Measurements from ENCODE around the gene KRT76. TPM values are rescaled to one million over a fixed set of nuclear protein-coding genes. Genes with fewer than 3 reads are reported as not detected.

The KRT76 gene
- polyA plus RNA-seq, 1 donor, result not detected

DNA sequence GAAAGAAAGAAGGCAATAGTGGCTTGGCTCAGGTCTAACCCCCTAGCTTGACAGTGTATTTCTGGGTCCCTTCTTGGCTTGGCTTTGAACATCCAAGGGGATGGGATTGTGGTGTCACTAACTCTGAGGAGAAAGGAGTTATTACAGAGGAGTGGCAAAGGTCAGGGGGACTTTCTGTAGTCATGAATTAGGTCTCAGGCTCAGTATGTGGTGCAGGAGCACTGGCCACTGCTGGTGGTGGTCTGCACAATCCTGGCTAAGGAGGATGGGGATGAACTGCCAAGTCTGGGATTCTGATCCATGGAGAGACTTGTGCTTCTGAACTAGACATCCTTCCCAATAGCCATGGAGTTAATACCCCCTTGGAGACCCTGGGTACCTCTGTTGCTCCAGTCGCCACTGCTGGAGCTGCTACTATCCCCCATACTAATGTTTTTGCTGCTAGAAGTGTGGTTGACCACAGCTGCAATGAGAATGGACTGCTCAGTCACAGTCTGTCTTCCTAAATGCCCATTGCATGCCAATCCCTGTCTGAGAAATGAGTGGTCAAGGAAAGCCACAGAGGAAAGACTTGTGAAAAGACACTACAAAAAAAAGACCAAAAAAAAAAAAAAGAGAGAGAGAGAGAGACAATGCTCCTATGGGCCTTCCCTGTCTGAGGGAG lies 32.5 kb downstream of the KRT76 start:
- Histone ChIP-seq H3K27ac (ENCODE audit: low read length) (no peak overlapping the region), H3K4me3 (ENCODE audit: low read length) (no peak overlapping the region), H3K36me3 (ENCODE audit: control insufficient read depth, insufficient read depth, low read length) (no peaks in the 10 kb centered on the region), H3K9me3 (ENCODE audit: control insufficient read depth, low read depth, low read length) (no peaks in the 10 kb centered on the region), H3K4me1 (ENCODE audit: control insufficient read depth, insufficient read depth, low read length) (no peaks in the 10 kb centered on the region), H3K27me3 (ENCODE audit: control insufficient read depth, insufficient read depth, low read length) (peaks cover 4% of the 10 kb centered on the region)
- no CpG with 5 or more reads among the region's 1 CpG for WGBS (ENCODE audit: insufficient coverage, low lambda C conversion rate)
- no peak for DNase-seq

- no CpG with 5 or more reads among the region's 3 CpGs for whole genome bisulfite sequencing (ENCODE audit: insufficient coverage, low lambda C conversion rate)
- no peak for DNase-seq
- peaks cover 4% of the 10 kb centered on the region for H3K27me3 ChIP-seq (ENCODE audit: control insufficient read depth, insufficient read depth, low read length)
- H3K27ac ChIP-seq (ENCODE audit: low read length), result no peak overlapping the region
- no peaks in the 10 kb centered on the region for H3K9me3 ChIP-seq (ENCODE audit: control insufficient read depth, low read depth, low read length)
- H3K36me3 ChIP-seq (ENCODE audit: control insufficient read depth, insufficient read depth, low read length), result no peaks in the 10 kb centered on the region
- H3K4me1 ChIP-seq (ENCODE audit: control insufficient read depth, insufficient read depth, low read length), result no peaks in the 10 kb centered on the region
- H3K4me3 ChIP-seq (ENCODE audit: low read length), result no peak overlapping the region
These were observed 34.2 kb downstream of the KRT76 start for GRCh38 chr12:52742822-52743457.

DNA sequence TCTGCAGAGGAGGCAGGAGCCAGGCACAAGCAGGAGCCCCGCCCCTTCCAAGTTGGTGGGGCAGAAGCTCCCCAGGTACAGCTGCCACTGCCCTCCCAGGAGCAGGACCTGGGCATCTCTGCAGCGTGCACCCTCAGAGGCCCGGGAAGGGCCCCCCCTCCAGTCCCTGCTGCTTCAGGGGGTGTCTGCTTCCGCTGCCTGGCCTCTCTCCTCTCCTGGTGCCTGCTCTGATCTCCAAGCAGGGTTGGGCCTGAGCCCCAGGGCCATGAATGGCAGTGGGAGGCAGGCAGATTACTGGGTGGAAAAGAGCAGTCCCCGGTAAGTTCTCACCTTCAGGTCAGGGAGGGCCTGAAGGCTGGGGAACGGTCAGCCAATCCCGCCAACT lies 35.0 kb downstream of the KRT76 start:
- Histone ChIP-seq H3K9me3 (ENCODE audit: control insufficient read depth, low read depth, low read length) (no peaks in the 10 kb centered on the region), H3K27ac (ENCODE audit: low read length) (no peak overlapping the region), H3K4me3 (ENCODE audit: low read length) (no peak overlapping the region), H3K36me3 (ENCODE audit: control insufficient read depth, insufficient read depth, low read length) (no peaks in the 10 kb centered on the region), H3K27me3 (ENCODE audit: control insufficient read depth, insufficient read depth, low read length) (peaks cover 4% of the 10 kb centered on the region), H3K4me1 (ENCODE audit: control insufficient read depth, insufficient read depth, low read length) (no peaks in the 10 kb centered on the region)
- DNase-seq, result no peak
- no CpG with 5 or more reads among the region's 7 CpGs for WGBS (ENCODE audit: insufficient coverage, low lambda C conversion rate)

- Histone ChIP-seq H3K36me3 (ENCODE audit: control insufficient read depth, insufficient read depth, low read length) (no peaks in the 10 kb centered on the region), H3K27ac (ENCODE audit: low read length) (no peak overlapping the region), H3K4me3 (ENCODE audit: low read length) (no peak overlapping the region), H3K27me3 (ENCODE audit: control insufficient read depth, insufficient read depth, low read length) (peaks cover 4% of the 10 kb centered on the region), H3K4me1 (ENCODE audit: control insufficient read depth, insufficient read depth, low read length) (no peaks in the 10 kb centered on the region), H3K9me3 (ENCODE audit: control insufficient read depth, low read depth, low read length) (no peaks in the 10 kb centered on the region)
- WGBS (ENCODE audit: insufficient coverage, low lambda C conversion rate), result 20% methylated on average over 1 of the region's 16 CpGs
- peak; percentile 31 to 57 for DNase-seq
These were observed 35.6 kb downstream of the KRT76 start for GRCh38 chr12:52741375-52742195.

DNA sequence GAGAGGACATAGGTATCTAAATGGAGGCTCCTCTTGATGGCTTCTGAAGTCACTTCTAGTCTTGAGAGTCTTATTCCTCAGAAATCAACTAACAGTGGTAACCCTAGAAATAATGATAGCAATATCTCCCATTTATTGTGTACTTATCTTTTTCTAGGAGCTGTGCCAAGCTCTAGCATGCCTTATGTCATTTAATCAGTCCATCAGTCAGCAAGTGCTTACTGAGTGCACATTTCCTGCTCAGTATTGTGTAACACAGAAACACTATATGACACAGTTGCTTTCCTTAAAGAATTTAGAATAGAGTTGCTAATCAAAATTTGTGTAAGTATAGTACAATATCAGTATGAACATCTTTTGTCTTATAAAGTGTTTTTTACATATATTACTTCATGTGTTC lies 36.6 kb downstream of the KRT76 start:
- no peak for DNase-seq
- Histone ChIP-seq H3K4me3 (ENCODE audit: low read length) (no peak overlapping the region), H3K27me3 (ENCODE audit: control insufficient read depth, insufficient read depth, low read length) (peaks cover 4% of the 10 kb centered on the region), H3K4me1 (ENCODE audit: control insufficient read depth, insufficient read depth, low read length) (no peaks in the 10 kb centered on the region), H3K36me3 (ENCODE audit: control insufficient read depth, insufficient read depth, low read length) (no peaks in the 10 kb centered on the region), H3K27ac (ENCODE audit: low read length) (no peak overlapping the region), H3K9me3 (ENCODE audit: control insufficient read depth, low read depth, low read length) (no peaks in the 10 kb centered on the region)

GRCh38 chr12:52739963-52740362 lies 37.2 kb downstream of the KRT76 start:
- Histone ChIP-seq H3K27me3 (ENCODE audit: control insufficient read depth, insufficient read depth, low read length) (peaks cover 4% of the 10 kb centered on the region), H3K9me3 (ENCODE audit: control insufficient read depth, low read depth, low read length) (no peaks in the 10 kb centered on the region), H3K27ac (ENCODE audit: low read length) (no peak overlapping the region), H3K4me3 (ENCODE audit: low read length) (no peak overlapping the region), H3K36me3 (ENCODE audit: control insufficient read depth, insufficient read depth, low read length) (no peaks in the 10 kb centered on the region), H3K4me1 (ENCODE audit: control insufficient read depth, insufficient read depth, low read length) (no peaks in the 10 kb centered on the region)
- DNase-seq, result no peak

DNA sequence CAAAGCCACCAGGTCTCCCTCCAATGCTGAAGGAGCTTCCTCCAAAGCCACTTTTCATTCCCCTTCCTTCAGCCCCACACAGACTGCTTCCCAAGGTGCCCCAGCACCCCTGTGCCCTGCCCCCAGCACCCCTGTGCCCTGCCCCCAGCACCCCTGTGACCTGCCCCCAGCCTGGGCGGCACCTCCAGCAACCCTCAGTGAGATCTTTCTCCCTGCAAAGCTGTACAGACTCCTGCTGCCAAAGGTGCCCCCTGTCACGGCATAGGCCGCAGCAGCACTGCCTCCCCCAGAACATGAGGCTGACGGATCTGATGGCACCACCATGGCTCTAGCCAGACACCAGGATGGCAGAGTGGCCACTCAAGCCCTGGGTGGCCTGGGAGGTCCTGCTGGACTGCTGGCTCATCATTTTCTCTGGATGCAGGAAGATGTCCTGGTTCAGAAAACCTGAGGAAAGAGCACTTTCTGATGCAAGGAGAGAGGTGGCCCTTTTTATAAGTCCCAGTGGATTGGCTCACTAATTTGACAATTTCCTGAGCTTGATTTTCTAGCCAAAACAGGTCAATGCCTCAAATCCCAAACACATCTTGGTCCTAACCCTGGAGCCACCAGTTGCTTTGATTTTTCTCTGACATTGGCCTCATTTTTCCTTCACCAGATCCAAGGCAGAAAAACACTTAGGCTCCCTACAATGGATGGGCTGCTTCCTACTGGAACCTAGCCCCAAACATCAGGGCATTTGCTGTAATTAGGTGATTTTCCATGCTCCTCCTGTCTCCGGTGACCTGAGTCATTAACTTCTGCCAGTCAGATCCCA lies 41.1 kb downstream of the KRT76 start:
- no peaks in the 10 kb centered on the region for H3K9me3 ChIP-seq (ENCODE audit: control insufficient read depth, low read depth, low read length)
- no peak for DNase-seq
- H3K27me3 ChIP-seq (ENCODE audit: control insufficient read depth, insufficient read depth, low read length), result peaks cover 3% of the 10 kb centered on the region
- no peak overlapping the region for H3K4me3 ChIP-seq (ENCODE audit: low read length)
- no peaks in the 10 kb centered on the region for H3K36me3 ChIP-seq (ENCODE audit: control insufficient read depth, insufficient read depth, low read length)
- H3K27ac ChIP-seq (ENCODE audit: low read length), result no peak overlapping the region
- WGBS (ENCODE audit: insufficient coverage, low lambda C conversion rate), result no CpG with 5 or more reads among the region's 5 CpGs
- no peaks in the 10 kb centered on the region for H3K4me1 ChIP-seq (ENCODE audit: control insufficient read depth, insufficient read depth, low read length)

DNA sequence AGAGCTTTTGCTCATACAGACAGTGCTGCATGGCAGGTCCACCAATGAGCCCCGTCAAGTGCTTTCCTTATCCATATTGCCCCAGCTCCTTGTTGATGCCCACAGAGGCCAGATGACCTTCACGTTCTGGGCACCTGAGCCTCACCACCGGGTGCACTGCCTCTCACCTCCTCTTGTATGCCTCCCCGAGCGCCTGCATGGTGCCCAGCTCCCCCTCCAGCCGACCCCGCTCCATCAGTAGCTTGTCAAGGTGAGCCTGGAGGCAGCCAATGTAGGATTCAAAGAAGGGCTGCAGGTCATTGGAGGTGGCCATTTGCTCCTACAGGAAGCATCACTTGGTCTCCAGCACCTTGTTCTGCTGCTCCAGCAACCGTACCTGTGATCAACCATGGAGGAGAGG lies 42.0 kb downstream of the KRT76 start:
- H3K4me3 ChIP-seq (ENCODE audit: low read length), result no peak overlapping the region
- peaks cover 3% of the 10 kb centered on the region for H3K27me3 ChIP-seq (ENCODE audit: control insufficient read depth, insufficient read depth, low read length)
- H3K36me3 ChIP-seq (ENCODE audit: control insufficient read depth, insufficient read depth, low read length), result no peaks in the 10 kb centered on the region
- H3K27ac ChIP-seq (ENCODE audit: low read length), result no peak overlapping the region
- no peak for DNase-seq
- WGBS (ENCODE audit: insufficient coverage, low lambda C conversion rate), result no CpG with 5 or more reads among the region's 8 CpGs
- H3K4me1 ChIP-seq (ENCODE audit: control insufficient read depth, insufficient read depth, low read length), result no peaks in the 10 kb centered on the region
- H3K9me3 ChIP-seq (ENCODE audit: control insufficient read depth, low read depth, low read length), result no peaks in the 10 kb centered on the region

DNA sequence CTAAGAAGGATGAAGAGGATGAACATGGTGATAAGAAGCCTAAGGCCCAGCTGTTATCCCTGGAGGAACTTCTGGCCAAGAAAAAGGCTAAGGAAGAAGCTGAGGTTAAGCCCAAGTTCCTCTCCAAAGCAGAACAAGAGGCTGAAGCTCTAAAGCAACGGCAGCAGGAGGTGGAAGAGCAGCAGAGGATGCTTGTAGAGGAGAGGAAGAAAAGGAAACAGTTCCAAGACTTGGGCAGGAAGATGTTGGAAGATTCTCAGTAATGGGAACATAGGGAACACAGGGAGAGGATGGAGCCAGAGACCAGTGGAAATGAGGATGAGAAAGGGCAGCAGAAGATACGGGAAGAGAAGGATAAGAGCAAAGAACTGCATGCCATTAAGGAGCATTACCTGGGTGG lies 46.4 kb downstream of the KRT76 start:
- Histone ChIP-seq H3K9me3 (ENCODE audit: control insufficient read depth, low read depth, low read length) (no peaks in the 10 kb centered on the region), H3K4me3 (ENCODE audit: low read length) (no peak overlapping the region), H3K4me1 (ENCODE audit: control insufficient read depth, insufficient read depth, low read length) (no peaks in the 10 kb centered on the region), H3K27me3 (ENCODE audit: control insufficient read depth, insufficient read depth, low read length) (peaks cover 13% of the 10 kb centered on the region), H3K27ac (ENCODE audit: low read length) (no peak overlapping the region), H3K36me3 (ENCODE audit: control insufficient read depth, insufficient read depth, low read length) (no peaks in the 10 kb centered on the region)
- WGBS (ENCODE audit: insufficient coverage, low lambda C conversion rate), result 0% methylated on average over 1 of the region's 2 CpGs
- no peak for DNase-seq

GRCh38 chr12:52730383-52730782 lies 46.8 kb downstream of the KRT76 start:
- H3K4me1 ChIP-seq (ENCODE audit: control insufficient read depth, insufficient read depth, low read length), result no peaks in the 10 kb centered on the region

More at GRCh38 chr12:52730383-52730782, 46.8 kb downstream of the KRT76 start:
- Histone ChIP-seq H3K9me3 (ENCODE audit: control insufficient read depth, low read depth, low read length) (no peaks in the 10 kb centered on the region), H3K36me3 (ENCODE audit: control insufficient read depth, insufficient read depth, low read length) (no peaks in the 10 kb centered on the region), H3K4me3 (ENCODE audit: low read length) (no peak overlapping the region), H3K27ac (ENCODE audit: low read length) (no peak overlapping the region), H3K27me3 (ENCODE audit: control insufficient read depth, insufficient read depth, low read length) (peaks cover 13% of the 10 kb centered on the region)
- WGBS (ENCODE audit: insufficient coverage, low lambda C conversion rate), result 100% methylated on average over 7 of the region's 13 CpGs
- no peak for DNase-seq
